A549 (cell line): ENCODE data around the gene ARHGAP28. TPM values are rescaled to one million over a fixed set of nuclear protein-coding genes. Genes with fewer than 3 reads are reported as not detected.

Source experiments
- ATAC-seq, 2 experiments: fragments of 200-7000 bp in 1 of 2; fragments of >200 bp in 1 of 2; cut with Nextera tagmentation in 1 of 2; cut with Tn5 transposase in 1 of 2; 3 replicates each; pipeline versions ENCODE4 v1.8.0 to v1.9.1; 2018 to 2020; ENCODE audit warnings: mild to moderate bottlenecking in 1 of 2, moderate library complexity in 1 of 2
- CTCF ChIA-PET: fragments of 300-600 bp; sonication (Branson Sonifier 250); formaldehyde crosslinking; extraction: SDS; loops from one replicate; lab custom pipeline; 2021; ENCODE audit warnings: antibody characterized with exemption, inconsistent platforms; lab: Yijun Ruan, JAX
- POLR2A ChIA-PET: fragments of 350-600 bp; formaldehyde crosslinking; extraction: SDS; loops from one replicate; lab custom pipeline; 2021; ENCODE audit warnings: antibody characterized with exemption, inconsistent platforms; lab: Yijun Ruan, JAX
- DNase-seq, 2 experiments: peaks; one replicate each; pipeline versions ENCODE4 v3.0.0 to v3.0.0-alpha.2; 2011 to 2016; ENCODE audit warnings: low read depth in 1 of 2, low spot score in 1 of 2
- FAIRE-seq: peaks from 2 replicates; lab custom pipeline; 2011; peaks lifted over from hg19 to GRCh38; lab: Jason Lieb, UNC
- H3K27ac ChIP-seq, 2 experiments: fragments of >200 bp; sonication (Bioruptor Twin); formaldehyde crosslinking; 3 replicates each; pipeline ENCODE4 v1.5.1; 2016 to 2017
- H3K4me1 ChIP-seq: fragments of >200 bp; sonication (Bioruptor Twin); formaldehyde crosslinking; 3 replicates; pipeline ENCODE4 v1.6.1; 2016
- H3K4me2 ChIP-seq: fragments of >200 bp; sonication (Bioruptor Twin); formaldehyde crosslinking; 3 replicates; pipeline ENCODE4 v1.6.1; 2016
- H3K4me3 ChIP-seq: fragments of >200 bp; sonication (Bioruptor Twin); formaldehyde crosslinking; 3 replicates; pipeline ENCODE4 v1.5.1; 2016
- H3K9me3 ChIP-seq: fragments of >200 bp; sonication (Bioruptor Twin); formaldehyde crosslinking; 3 replicates; pipeline ENCODE4 v1.6.1; 2016
- ATOH8 ChIP-seq: fragments of 250-450 bp; sonication (Bioruptor Pico); IDR thresholded peaks from 2 replicates; pipeline ENCODE4 v1.5.0; 2020; ENCODE audit warnings: low read depth, mild to moderate bottlenecking, moderate library complexity
- CBX2 ChIP-seq: fragments of 200-600 bp; sonication (generic); IDR thresholded peaks from 2 replicates; pipeline ENCODE4 v1.6.1; 2016; ENCODE audit warnings: low read depth, mild to moderate bottlenecking, borderline replicate concordance
- CHD2 ChIP-seq: fragments of 150-350 bp; IDR thresholded peaks from 2 replicates; pipeline ENCODE4 v1.6.1; 2014; ENCODE audit warnings: low read length; ENCODE audit not compliant: partially characterized antibody
- E2F6 ChIP-seq: IDR thresholded peaks from 2 replicates; pipeline ENCODE4 v1.6.1; 2012; ENCODE audit warnings: low read depth, borderline replicate concordance
- EHF ChIP-seq: fragments of 250-450 bp; sonication (Bioruptor Pico); IDR thresholded peaks from 2 replicates; pipeline ENCODE4 v1.5.0; 2020; ENCODE audit warnings: mild to moderate bottlenecking
- EHMT2 ChIP-seq: fragments of 200-600 bp; sonication (generic); IDR thresholded peaks from 2 replicates; pipeline ENCODE4 v1.6.1; 2016; ENCODE audit warnings: antibody characterized with exemption, low read depth, mild to moderate bottlenecking, moderate library complexity
- EP300 ChIP-seq, 2 experiments: fragments of >200 bp; sonication (Bioruptor Twin); formaldehyde crosslinking; IDR thresholded peaks; 2 replicates in 1 of 2; 3 replicates in 1 of 2; pipeline ENCODE4 v1.6.1; 2016 to 2017
- FOSB ChIP-seq: fragments of 250-450 bp; sonication (Bioruptor Pico); IDR thresholded peaks from 2 replicates; pipeline ENCODE4 v1.5.0; 2020; ENCODE audit warnings: mild to moderate bottlenecking, moderate library complexity
- FOSL2 ChIP-seq, 2 experiments: fragments of 450-650 bp in 1 of 2; fragments of >200 bp in 1 of 2; sonication (Bioruptor Twin) in 1 of 2; formaldehyde crosslinking; IDR thresholded peaks; 2 replicates each; pipeline versions ENCODE4 v1.5.0 to v1.6.1; 2016 to 2020; ENCODE audit warnings: mild to moderate bottlenecking in 1 of 2, moderate library complexity in 1 of 2
- FOXS1 ChIP-seq: fragments of 250-450 bp; sonication (Bioruptor Pico); IDR thresholded peaks from 2 replicates; pipeline ENCODE4 v1.5.0; 2020; ENCODE audit warnings: mild to moderate bottlenecking, moderate library complexity
- HOXB13 ChIP-seq: fragments of 250-450 bp; sonication (Bioruptor Pico); IDR thresholded peaks from 2 replicates; pipeline ENCODE4 v1.5.0; 2020; ENCODE audit warnings: low read depth, mild to moderate bottlenecking, moderate library complexity
- KDM1A ChIP-seq: fragments of 200-600 bp; sonication (generic); IDR thresholded peaks from 2 replicates; pipeline ENCODE4 v1.6.1; 2016; ENCODE audit warnings: low read depth, mild to moderate bottlenecking
- MAZ ChIP-seq: fragments of 150-350 bp; IDR thresholded peaks from 2 replicates; pipeline ENCODE4 v1.6.1; 2014; ENCODE audit warnings: antibody characterized with exemption, low read depth, low read length, borderline replicate concordance
- NFE2L2 ChIP-seq: fragments of 150-350 bp; conservative IDR thresholded peaks from 2 replicates; pipeline ENCODE4 v1.6.1; 2014; ENCODE audit warnings: low read length
- NR3C1 ChIP-seq: fragments of >200 bp; sonication (Bioruptor Twin); formaldehyde crosslinking; IDR thresholded peaks from 3 replicates; pipeline ENCODE4 v1.6.1; 2017
- PHF8 ChIP-seq: fragments of 200-600 bp; sonication (generic); IDR thresholded peaks from 2 replicates; pipeline ENCODE4 v1.6.1; 2016; ENCODE audit warnings: low read depth, mild to moderate bottlenecking, antibody characterized with exemption, moderate library complexity, borderline replicate concordance
- RAD21 ChIP-seq, 2 experiments: fragments of >200 bp in 1 of 2; sonication (Bioruptor Twin) in 1 of 2; formaldehyde crosslinking in 1 of 2; IDR thresholded peaks in 1 of 2; conservative IDR thresholded peaks in 1 of 2; 2 replicates in 1 of 2; 3 replicates in 1 of 2; pipeline ENCODE4 v1.6.1; 2012 to 2018; ENCODE audit warnings: inconsistent platforms in 1 of 2
- RARB ChIP-seq: fragments of 250-450 bp; sonication (Bioruptor Pico); IDR thresholded peaks from 2 replicates; pipeline ENCODE4 v1.8.0; 2021; ENCODE audit warnings: mild to moderate bottlenecking, moderate library complexity
- TFCP2L1 ChIP-seq: fragments of 250-450 bp; sonication (Bioruptor Pico); IDR thresholded peaks from 2 replicates; pipeline ENCODE4 v1.5.0; 2021; ENCODE audit warnings: mild to moderate bottlenecking
- TP53 ChIP-seq: fragments of 250-450 bp; sonication (Bioruptor Pico); IDR thresholded peaks from 2 replicates; pipeline ENCODE4 v1.5.0; 2021; ENCODE audit warnings: mild to moderate bottlenecking, moderate library complexity
- WGBS: methylation state at CpG from one replicate; pipeline ENCODE4 v1.1.6; 2017; ENCODE audit errors: missing lambda C conversion rate; 5-methylcytosine and 5-hydroxymethylcytosine counted together
- polyA plus RNA-seq, 4 experiments: library from polyadenylated mRNA; depleted of rRNA in 3 of 4; stranded (reverse); fragments of >200 nt; fragmentation: RNase III in 1 of 4; extraction: RNeasy Plus Mini Kit Qiagen cat#74134 plus additional on column Dnase treatment in 1 of 4; gene quantifications; 2 replicates in 3 of 4; 3 replicates in 1 of 4; pipeline ENCODE4 v1.2.3, GENCODE V29; 2011 to 2017
- TF ChIP-seq, protein P1 (sequence below): fragments of >200 bp; sonication (Bioruptor Twin); formaldehyde crosslinking; IDR thresholded peaks from 3 replicates; pipeline ENCODE4 v1.5.1; 2016
- TF ChIP-seq, protein P2 (sequence below): fragments of 450-650 bp; IDR thresholded peaks from 2 replicates; pipeline ENCODE4 v1.6.1; 2014; ENCODE audit warnings: antibody characterized with exemption

Gene ARHGAP28
- polyA plus RNA-seq, 2 of the 4 experiments (the other 2 are of a cell fraction), result 0.13 to 0.17 TPM

DNA sequence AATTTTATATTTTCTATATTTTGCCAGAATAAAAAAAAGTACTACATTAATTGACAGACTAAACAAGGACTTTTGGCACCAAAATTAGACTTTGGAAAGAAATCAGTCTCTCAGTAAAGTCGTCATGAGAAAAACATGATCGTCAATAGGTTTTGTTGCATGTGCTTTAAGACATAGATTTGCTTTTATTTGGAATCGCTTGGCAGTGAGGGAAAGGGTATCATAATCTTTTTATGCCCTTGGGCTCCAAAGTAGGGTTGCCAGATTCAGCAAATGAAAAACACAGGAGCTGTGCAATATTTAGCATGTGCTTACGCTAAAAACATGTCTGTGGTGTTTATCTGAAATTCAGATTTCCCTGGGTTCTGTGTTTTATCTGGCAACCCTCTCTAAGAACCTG lies 210.5 kb downstream of the ARHGAP28 start:
- no peaks in the 10 kb centered on the region for H3K4me1 ChIP-seq
- H3K4me3 ChIP-seq, result no peak overlapping the region
- POLR2A ChIA-PET, result no interaction called here
- no peak for TF ChIP-seq EHF
- no peak for TF ChIP-seq FOSB (CRISPR knock-in tag)
- no peak for TF ChIP-seq CBX2
- TF ChIP-seq KDM1A, result no peak
- TF ChIP-seq NFE2L2, result no peak
- no peak overlapping the region for H3K4me2 ChIP-seq
- CTCF ChIA-PET, result interaction anchor here (0.8 to 1.0 kb wide), 2 partner anchors 19 to 83 kb away, joined by 3 to 4 read pairs; no protein-coding TSS in a partner anchor
- H3K27ac ChIP-seq, result no peak overlapping the region
- H3K9me3 ChIP-seq, result no peaks in the 10 kb centered on the region
- ATAC-seq (no peak), DNase-seq (no peak), FAIRE-seq (no peak)
- WGBS, result 33% methylated on average over 4 of the region's 4 CpGs

DNA sequence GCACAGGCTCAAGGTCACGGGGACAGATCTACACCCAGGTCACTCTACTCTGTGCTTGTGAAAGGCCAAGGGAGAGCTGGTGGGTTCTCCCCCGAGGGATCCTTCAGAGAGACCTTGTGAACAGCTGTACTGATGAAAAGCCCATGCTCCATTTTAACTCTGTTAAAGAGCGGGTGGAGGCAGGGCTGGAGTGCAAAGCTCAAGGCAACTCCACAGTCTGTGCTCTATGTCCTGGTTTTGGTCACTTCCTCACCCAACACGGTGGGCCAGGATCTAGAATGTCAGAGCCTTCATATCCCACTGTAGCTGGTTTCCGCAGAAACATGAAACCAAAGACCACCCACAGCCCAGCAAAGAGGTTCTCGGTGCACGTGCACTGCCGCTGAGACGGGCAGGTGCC lies 210.9 kb downstream of the ARHGAP28 start:
- ChIA-PET CTCF (interaction anchor here (0.8 to 1.2 kb wide), 3 partner anchors 12 to 82 kb away, joined by 3 to 4 read pairs (median 4); no protein-coding TSS in a partner anchor), POLR2A (no interaction called here)
- H3K27ac ChIP-seq, result no peak overlapping the region
- no peak overlapping the region for H3K4me2 ChIP-seq
- WGBS, result 34% methylated on average over 8 of the region's 9 CpGs
- TF ChIP-seq FOXS1 (CRISPR knock-in tag) (no peak), CHD2 (no peak), NR3C1 (no peak), PHF8 (no peak), EP300 (IDR thresholded peaks at IDR 0.05) (no peak), ATOH8 (CRISPR knock-in tag) (no peak), RARB (CRISPR knock-in tag) (no peak), EHMT2 (no peak), NFE2L2 (no peak), CBX2 (no peak), E2F6 (no peak), HOXB13 (CRISPR knock-in tag) (no peak), FOSL2 (IDR thresholded peaks at IDR 0.05) (no peak), FOSL2 (CRISPR knock-in tag; IDR thresholded peaks at IDR 0.05) (no peak), MAZ (no peak), TP53 (CRISPR knock-in tag) (no peak), RAD21 (conservative IDR thresholded peaks at IDR 0.05 in 1 of 2, IDR thresholded peaks at IDR 0.05 in 1 of 2) (no peak), TFCP2L1 (CRISPR knock-in tag) (no peak), KDM1A (no peak)
- TF ChIP-seq, protein P1, sequence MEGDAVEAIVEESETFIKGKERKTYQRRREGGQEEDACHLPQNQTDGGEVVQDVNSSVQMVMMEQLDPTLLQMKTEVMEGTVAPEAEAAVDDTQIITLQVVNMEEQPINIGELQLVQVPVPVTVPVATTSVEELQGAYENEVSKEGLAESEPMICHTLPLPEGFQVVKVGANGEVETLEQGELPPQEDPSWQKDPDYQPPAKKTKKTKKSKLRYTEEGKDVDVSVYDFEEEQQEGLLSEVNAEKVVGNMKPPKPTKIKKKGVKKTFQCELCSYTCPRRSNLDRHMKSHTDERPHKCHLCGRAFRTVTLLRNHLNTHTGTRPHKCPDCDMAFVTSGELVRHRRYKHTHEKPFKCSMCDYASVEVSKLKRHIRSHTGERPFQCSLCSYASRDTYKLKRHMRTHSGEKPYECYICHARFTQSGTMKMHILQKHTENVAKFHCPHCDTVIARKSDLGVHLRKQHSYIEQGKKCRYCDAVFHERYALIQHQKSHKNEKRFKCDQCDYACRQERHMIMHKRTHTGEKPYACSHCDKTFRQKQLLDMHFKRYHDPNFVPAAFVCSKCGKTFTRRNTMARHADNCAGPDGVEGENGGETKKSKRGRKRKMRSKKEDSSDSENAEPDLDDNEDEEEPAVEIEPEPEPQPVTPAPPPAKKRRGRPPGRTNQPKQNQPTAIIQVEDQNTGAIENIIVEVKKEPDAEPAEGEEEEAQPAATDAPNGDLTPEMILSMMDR, result no peak
- TF ChIP-seq, protein P2, sequence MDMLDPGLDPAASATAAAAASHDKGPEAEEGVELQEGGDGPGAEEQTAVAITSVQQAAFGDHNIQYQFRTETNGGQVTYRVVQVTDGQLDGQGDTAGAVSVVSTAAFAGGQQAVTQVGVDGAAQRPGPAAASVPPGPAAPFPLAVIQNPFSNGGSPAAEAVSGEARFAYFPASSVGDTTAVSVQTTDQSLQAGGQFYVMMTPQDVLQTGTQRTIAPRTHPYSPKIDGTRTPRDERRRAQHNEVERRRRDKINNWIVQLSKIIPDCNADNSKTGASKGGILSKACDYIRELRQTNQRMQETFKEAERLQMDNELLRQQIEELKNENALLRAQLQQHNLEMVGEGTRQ, result no peak
- no peak for ATAC-seq
- no peak for DNase-seq
- no peaks in the 10 kb centered on the region for H3K9me3 ChIP-seq
- H3K4me1 ChIP-seq, result no peaks in the 10 kb centered on the region
- no peak overlapping the region for H3K4me3 ChIP-seq
- no peak for FAIRE-seq
